B cell (primary cell): ENCODE measurements around the gene MLXIPL. TPM values are rescaled to one million over a fixed set of nuclear protein-coding genes. Genes with fewer than 3 reads are reported as not detected.

Source experiments
- ATAC-seq: fragments of 200-7000 bp; cut with Tn5 transposase; one replicate; pipeline ENCODE4 v1.10.0; 2021; ENCODE audit warnings: low read depth, mild to moderate bottlenecking, moderate number of reproducible peaks, moderate library complexity
- CTCF ChIA-PET: fragments of 350-600 bp; sonication (Branson Sonifier 250); formaldehyde crosslinking; loops from one replicate; lab custom pipeline; 2021; ENCODE audit warnings: antibody characterized with exemption, inconsistent platforms; lab: Charles Lee
- POLR2A ChIA-PET: fragments of 350-600 bp; sonication (Branson Sonifier 250); formaldehyde crosslinking; loops from one replicate; lab custom pipeline; 2021; ENCODE audit warnings: antibody characterized with exemption; lab: Charles Lee
- DNase-seq: peaks from one replicate; pipeline ENCODE4 v3.0.0; 2013
- H2AFZ ChIP-seq: 2 replicates; pipeline ENCODE4 v1.6.1; 2012; ENCODE audit warnings: mild to moderate bottlenecking, low read depth, low read length; ENCODE audit not compliant: insufficient read depth, poor library complexity, severe bottlenecking
- H3K27ac ChIP-seq, 2 donors: 1 replicate in 1 of 2; 2 replicates in 1 of 2; pipeline ENCODE4 v1.5.1; 2012 to 2013; ENCODE audit warnings: low read length in 2 of 2, mild to moderate bottlenecking in 2 of 2, moderate library complexity in 1 of 2
- H3K27me3 ChIP-seq, 4 experiments: fragments of 200-600 bp in 1 of 4; sonication (generic) in 1 of 4; replicated peaks in 1 of 4; 1 replicate in 2 of 4; 2 replicates in 2 of 4; pipeline versions ENCODE4 v1.6.1 to v1.7.0; 2013 to 2016; ENCODE audit warnings: low read length in 3 of 4, mild to moderate bottlenecking in 2 of 4, mixed read lengths in 1 of 4, moderate library complexity in 1 of 4; ENCODE audit not compliant: insufficient read depth in 4 of 4, control insufficient read depth in 3 of 4; ENCODE audit errors: control extremely low read depth in 1 of 4
- H3K36me3 ChIP-seq, 2 experiments: replicated peaks in 1 of 2; 1 replicate in 1 of 2; 2 replicates in 1 of 2; pipeline versions ENCODE4 v1.6.1 to v1.7.1; 2013; ENCODE audit warnings: low read length in 1 of 2; ENCODE audit not compliant: insufficient read depth in 2 of 2, control insufficient read depth in 1 of 2; ENCODE audit errors: control extremely low read depth in 1 of 2, extremely low read depth in 1 of 2
- H3K4me1 ChIP-seq, 2 donors: fragments of 200-600 bp in 1 of 2; sonication (generic) in 1 of 2; 1 replicate in 1 of 2; 2 replicates in 1 of 2; pipeline versions ENCODE4 v1.5.1 to v1.6.1; 2013 to 2017; ENCODE audit warnings: low read length in 2 of 2; ENCODE audit not compliant: control insufficient read depth in 2 of 2, insufficient read depth in 2 of 2
- H3K4me2 ChIP-seq: replicated peaks from 2 replicates; pipeline ENCODE3; 2012; ENCODE audit warnings: mild to moderate bottlenecking, low read depth, low read length; ENCODE audit not compliant: poor library complexity, severe bottlenecking
- H3K4me3 ChIP-seq, 5 experiments: fragments of 200-600 bp in 1 of 5; sonication (generic) in 1 of 5; 1 replicate in 3 of 5; 2 replicates in 2 of 5; pipeline versions ENCODE4 v1.5.1 to v1.7.0; 2011 to 2016; ENCODE audit warnings: low read length in 4 of 5, mild to moderate bottlenecking in 4 of 5, low read depth in 2 of 5, control low read depth in 1 of 5, moderate library complexity in 1 of 5; ENCODE audit not compliant: insufficient read depth in 1 of 5; ENCODE audit errors: control extremely low read depth in 1 of 5, extremely low read depth in 1 of 5
- H3K79me2 ChIP-seq: fragments of 200-600 bp; sonication (generic); one replicate; pipeline ENCODE4 v1.6.0; 2016; ENCODE audit warnings: low read length; ENCODE audit not compliant: control insufficient read depth, insufficient read depth
- H3K9ac ChIP-seq: fragments of 200-600 bp; sonication (generic); 2 replicates; pipeline ENCODE4 v1.6.1; 2017; ENCODE audit warnings: mild to moderate bottlenecking, low read length, moderate library complexity
- H3K9me3 ChIP-seq, 3 donors: one replicate each; pipeline versions ENCODE4 v1.6.1 to v1.7.1; 2013; ENCODE audit warnings: low read length in 2 of 3; ENCODE audit not compliant: control insufficient read depth in 2 of 3, insufficient read depth in 1 of 3; ENCODE audit errors: control extremely low read depth in 1 of 3
- H4K20me1 ChIP-seq: 2 replicates; pipeline ENCODE4 v1.6.0; 2012; ENCODE audit warnings: mild to moderate bottlenecking, low read length; ENCODE audit not compliant: insufficient read depth, control insufficient read depth, poor library complexity, severe bottlenecking
- H3K27ac Mint-ChIP-seq: one replicate; pipeline ENCODE4 v1.8.0; 2021; ENCODE audit warnings: mixed read lengths
- H3K27me3 Mint-ChIP-seq: one replicate; pipeline ENCODE4 v1.8.0; 2021; ENCODE audit warnings: mixed read lengths
- H3K4me1 Mint-ChIP-seq: one replicate; pipeline ENCODE4 v1.8.0; 2021; ENCODE audit warnings: mixed read lengths
- H3K4me3 Mint-ChIP-seq: one replicate; pipeline ENCODE4 v1.8.0; 2021; ENCODE audit warnings: mixed read lengths
- H3K9me3 Mint-ChIP-seq: one replicate; pipeline ENCODE4 v1.8.0; 2022; ENCODE audit warnings: mixed read lengths; ENCODE audit not compliant: insufficient read depth
- EZH2 ChIP-seq: IDR thresholded peaks from 2 replicates; pipeline ENCODE4 v1.6.1; 2012; ENCODE audit warnings: borderline replicate concordance, low read depth, mild to moderate bottlenecking, moderate library complexity, low read length; ENCODE audit not compliant: insufficient read depth, poor library complexity, severe bottlenecking
- WGBS: methylation state at CpG from one replicate; pipeline ENCODE4 v1.1.5; 2013; ENCODE audit warnings: missing lambda C conversion rate; ENCODE audit not compliant: insufficient coverage; 5-methylcytosine and 5-hydroxymethylcytosine counted together
- intact Hi-C: fragments of 100-400 bp; cut with micrococcal nuclease; formaldehyde crosslinking; loops from one replicate; pipeline ENCODE4 v1.10.0; 2022
- polyA plus RNA-seq: library from polyadenylated mRNA; depleted of rRNA; stranded (reverse); fragments of >200 nt; gene quantifications from 2 replicates; pipeline ENCODE4 v1.2.3, GENCODE V29; 2012
- total RNA-seq, 2 donors: library from RNA; stranded (reverse); fragments of 120-200 nt in 1 of 2; gene quantifications; 1 replicate in 1 of 2; 2 replicates in 1 of 2; pipeline versions ENCODE4 v1.2.3 to v1.2.4, GENCODE V29; 2013 to 2022
- TF ChIP-seq, protein P1 (sequence below): fragments of 200-600 bp; IDR thresholded peaks from one replicate; pipeline ENCODE4 v1.8.0; 2022; ENCODE audit warnings: antibody characterized with exemption, mild to moderate bottlenecking

Gene MLXIPL
- total and polyA plus RNA-seq, 2 donors (not counting 1 experiment from before 2014, with no cell fraction given), result not detected

DNA sequence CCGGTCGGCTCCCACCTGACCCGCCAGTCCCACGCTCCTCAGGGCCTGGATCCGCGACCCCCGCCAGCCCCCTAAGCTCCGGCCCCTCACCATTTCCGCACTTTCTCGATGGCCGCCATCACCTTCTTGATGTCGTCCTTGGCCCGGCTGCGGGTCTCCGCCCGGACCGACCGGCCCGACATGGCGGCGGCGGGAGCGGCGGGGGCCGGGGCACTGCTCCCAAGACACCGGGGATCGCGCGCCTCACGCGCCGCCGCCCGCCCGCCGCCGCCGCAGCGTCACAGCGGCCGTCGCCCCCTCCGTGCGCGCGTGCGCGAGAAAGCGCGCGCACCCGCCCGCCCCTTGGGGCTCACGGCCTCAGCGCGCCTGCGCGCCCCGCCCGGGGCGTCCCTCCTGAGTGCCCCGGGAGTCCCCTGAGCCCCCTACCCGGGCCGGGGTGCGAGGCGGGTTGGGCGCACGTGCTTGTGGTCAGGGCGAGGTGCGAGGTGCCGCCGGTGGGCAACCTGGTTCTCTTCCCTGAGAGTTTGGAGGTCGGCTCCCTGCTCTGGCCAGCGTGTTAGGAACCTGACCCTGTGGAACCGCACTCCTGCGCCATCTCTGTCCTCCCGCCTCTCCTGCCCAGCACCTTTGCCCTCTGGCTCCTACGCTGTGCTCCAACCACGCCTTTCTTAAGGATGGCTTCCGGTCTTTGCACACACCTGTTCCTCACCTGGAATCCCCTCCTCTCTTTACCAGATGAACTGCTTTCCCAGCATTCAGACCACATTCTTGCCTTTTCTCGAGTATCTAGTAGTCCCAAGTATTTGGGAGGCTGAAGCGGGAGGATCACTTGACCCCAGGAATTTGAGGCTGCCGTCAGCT is 66.7 kb downstream of the MLXIPL start, which contains the start of gene BCL7B:
BCL7B (minus strand) TSS at position 294 of the 861 bp plus-strand sequence; CDS start at position 182, 112 bp downstream.
- Histone ChIP-seq H3K79me2 (peaks cover 44% of the 10 kb centered on the region), H3K4me3 (peak within 1 kb of the TSS; percentile 69 to 86 (median 82)), H3K36me3 (peaks cover 0 to 5% of the 10 kb centered on the region in 2 experiments), H2AFZ (peak within 1 kb of the TSS; percentile 87), H3K9ac (peak within 1 kb of the TSS; percentile 94), H3K4me2 (peak within 1 kb of the TSS; percentile 86), H3K9me3 (no peaks in the 10 kb centered on the region), H3K4me1 (peaks cover 14 to 21% of the 10 kb centered on the region in 2 donors), H3K27me3 (no peaks in the 10 kb centered on the region), H4K20me1 (peaks cover 33% of the 10 kb centered on the region), H3K27ac (peak within 1 kb of the TSS; percentile 92 to 99)
- ATAC-seq (peak; percentile 61), DNase-seq (peak; percentile 94)
- H3K4me1 Mint-ChIP-seq, result peaks cover 29% of the 10 kb centered on the region
- TF ChIP-seq, protein P1, sequence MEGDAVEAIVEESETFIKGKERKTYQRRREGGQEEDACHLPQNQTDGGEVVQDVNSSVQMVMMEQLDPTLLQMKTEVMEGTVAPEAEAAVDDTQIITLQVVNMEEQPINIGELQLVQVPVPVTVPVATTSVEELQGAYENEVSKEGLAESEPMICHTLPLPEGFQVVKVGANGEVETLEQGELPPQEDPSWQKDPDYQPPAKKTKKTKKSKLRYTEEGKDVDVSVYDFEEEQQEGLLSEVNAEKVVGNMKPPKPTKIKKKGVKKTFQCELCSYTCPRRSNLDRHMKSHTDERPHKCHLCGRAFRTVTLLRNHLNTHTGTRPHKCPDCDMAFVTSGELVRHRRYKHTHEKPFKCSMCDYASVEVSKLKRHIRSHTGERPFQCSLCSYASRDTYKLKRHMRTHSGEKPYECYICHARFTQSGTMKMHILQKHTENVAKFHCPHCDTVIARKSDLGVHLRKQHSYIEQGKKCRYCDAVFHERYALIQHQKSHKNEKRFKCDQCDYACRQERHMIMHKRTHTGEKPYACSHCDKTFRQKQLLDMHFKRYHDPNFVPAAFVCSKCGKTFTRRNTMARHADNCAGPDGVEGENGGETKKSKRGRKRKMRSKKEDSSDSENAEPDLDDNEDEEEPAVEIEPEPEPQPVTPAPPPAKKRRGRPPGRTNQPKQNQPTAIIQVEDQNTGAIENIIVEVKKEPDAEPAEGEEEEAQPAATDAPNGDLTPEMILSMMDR, result no peak
- TF ChIP-seq EZH2, result no peak
- POLR2A ChIA-PET, result interaction anchor here (0.6 to 2.1 kb wide), 4 partner anchors 30 to 37 kb away, joined by 4 to 9 read pairs (median 4); partner anchors contain the start of gene BAZ1B
- peak within 1 kb of the TSS; percentile 96 for H3K27ac Mint-ChIP-seq
- intact Hi-C loops, result loop anchor here (1.0 to 2.0 kb wide), 4 partner anchors 21 to 617 kb away; partner anchors contain the start of genes ABHD11, BAZ1B, EIF4H and TBL2
- 5% methylated on average over 82 of the region's 83 CpGs for WGBS
- H3K9me3 Mint-ChIP-seq, result no peaks in the 10 kb centered on the region
- peak within 1 kb of the TSS; percentile 92 for H3K4me3 Mint-ChIP-seq
- H3K27me3 Mint-ChIP-seq, result no peaks in the 10 kb centered on the region
- CTCF ChIA-PET, result interaction anchor here (0.7 to 1.3 kb wide), 4 partner anchors 8 to 171 kb away, joined by 3 to 4 read pairs (median 4); no protein-coding TSS in a partner anchor
